ENCODE measurements around the gene AGAP1. TPM values are rescaled to one million over a fixed set of nuclear protein-coding genes. Genes with fewer than 3 reads are reported as not detected.
A peak's percentile ranks its signal among the peaks of the same experiment; 100 is the strongest.

The AGAP1 gene
- total RNA-seq, 1 donor from 2014 or later: 39.4 TPM

DNA sequence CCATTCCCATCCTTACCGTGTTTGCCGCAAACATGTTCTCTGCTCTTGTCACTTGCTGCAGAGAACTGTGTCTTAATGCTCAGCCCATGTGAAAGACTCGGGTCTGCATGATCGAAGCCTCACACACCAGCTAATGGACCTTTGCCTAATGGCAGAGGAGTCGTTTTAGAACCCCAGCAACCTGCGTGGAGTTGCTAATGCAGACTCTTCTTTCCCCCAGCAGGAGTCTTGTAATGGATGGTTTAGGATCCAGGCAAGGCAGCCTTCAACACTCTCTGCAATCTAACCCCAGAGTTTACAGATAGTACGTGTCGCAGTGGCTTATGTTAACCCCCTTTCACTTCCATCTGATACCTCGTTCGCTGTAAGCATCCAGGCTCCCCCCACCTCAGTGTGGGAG, 316.4 kb downstream of the AGAP1 start:
- Histone ChIP-seq H3K27me3 (ENCODE audit: insufficient read depth, low read length) (no peaks in the 10 kb centered on the region), H3K4me1 (ENCODE audit: insufficient read depth, low read length) (no peaks in the 10 kb centered on the region), H3K4me3 (ENCODE audit: insufficient read depth, low read depth, low read length) (no peak overlapping the region), H3K36me3 (ENCODE audit: insufficient read depth, low read length) (no peaks in the 10 kb centered on the region), H3K27ac (ENCODE audit: low read depth, low read length) (no peak overlapping the region), H3K79me2 (ENCODE audit: insufficient read depth, low read length) (no peaks in the 10 kb centered on the region), H2AFZ (ENCODE audit: low read depth, low read length) (no peak overlapping the region), H4K20me1 (ENCODE audit: insufficient read depth, low read length) (no peaks in the 10 kb centered on the region), H3K9ac (ENCODE audit: low read length) (no peak overlapping the region), H3K9me3 (ENCODE audit: insufficient read depth, low read depth, low read length) (no peaks in the 10 kb centered on the region), H3K4me2 (ENCODE audit: low read length) (no peak overlapping the region)
- Mint-ChIP-seq H3K4me3 (ENCODE audit: unreplicated experiment) (no peak overlapping the region), H3K27ac (ENCODE audit: unreplicated experiment) (peak overlapping the region; percentile 75), H3K36me3 (ENCODE audit: low read depth, unreplicated experiment) (peaks cover 40% of the 10 kb centered on the region), H3K27me3 (ENCODE audit: low read depth, unreplicated experiment) (no peaks in the 10 kb centered on the region), H3K9me3 (ENCODE audit: unreplicated experiment) (peaks cover 3% of the 10 kb centered on the region), H3K4me1 (ENCODE audit: low read depth, unreplicated experiment) (peaks cover 10% of the 10 kb centered on the region)
- no peak for DNase-seq (ENCODE audit: low read depth)
- no peak for FAIRE-seq
- TF ChIP-seq EZH2 (IDR thresholded peaks at IDR 0.05; ENCODE audit: insufficient read depth, low read length) (no peak), CTCF (IDR thresholded peaks at IDR 0.05; ENCODE audit: insufficient read depth, low read depth, low read length) (no peak)

GRCh38 chr2:235810846-235811245, 317.0 kb downstream of the AGAP1 start:
- peaks cover 5% of the 10 kb centered on the region for H3K9me3 Mint-ChIP-seq (ENCODE audit: unreplicated experiment)
- no peak for DNase-seq (ENCODE audit: low read depth)
- Histone ChIP-seq H2AFZ (ENCODE audit: low read depth, low read length) (no peak overlapping the region), H3K4me1 (ENCODE audit: insufficient read depth, low read length) (no peaks in the 10 kb centered on the region), H3K4me3 (ENCODE audit: insufficient read depth, low read depth, low read length) (no peak overlapping the region), H3K4me2 (ENCODE audit: low read length) (no peak overlapping the region), H3K9ac (ENCODE audit: low read length) (no peak overlapping the region), H4K20me1 (ENCODE audit: insufficient read depth, low read length) (no peaks in the 10 kb centered on the region), H3K79me2 (ENCODE audit: insufficient read depth, low read length) (no peaks in the 10 kb centered on the region), H3K27me3 (ENCODE audit: insufficient read depth, low read length) (no peaks in the 10 kb centered on the region), H3K27ac (ENCODE audit: low read depth, low read length) (no peak overlapping the region), H3K36me3 (ENCODE audit: insufficient read depth, low read length) (no peaks in the 10 kb centered on the region), H3K9me3 (ENCODE audit: insufficient read depth, low read depth, low read length) (no peaks in the 10 kb centered on the region)
- H3K27ac Mint-ChIP-seq (ENCODE audit: unreplicated experiment): peak overlapping the region; percentile 71
- TF ChIP-seq CTCF (IDR thresholded peaks at IDR 0.05; ENCODE audit: insufficient read depth, low read depth, low read length): no peak
- TF ChIP-seq EZH2 (IDR thresholded peaks at IDR 0.05; ENCODE audit: insufficient read depth, low read length): no peak
- peaks cover 42% of the 10 kb centered on the region for H3K36me3 Mint-ChIP-seq (ENCODE audit: low read depth, unreplicated experiment)
- no peak overlapping the region for H3K4me3 Mint-ChIP-seq (ENCODE audit: unreplicated experiment)
- no peak for FAIRE-seq
- H3K4me1 Mint-ChIP-seq (ENCODE audit: low read depth, unreplicated experiment): peaks cover 10% of the 10 kb centered on the region
- no peaks in the 10 kb centered on the region for H3K27me3 Mint-ChIP-seq (ENCODE audit: low read depth, unreplicated experiment)

GRCh38 chr2:235811446-235812184, 317.8 kb downstream of the AGAP1 start:
- DNase-seq (ENCODE audit: low read depth) (peak; percentile 8), FAIRE-seq (no peak)
- Histone ChIP-seq H2AFZ (ENCODE audit: low read depth, low read length) (no peak overlapping the region), H3K79me2 (ENCODE audit: insufficient read depth, low read length) (no peaks in the 10 kb centered on the region), H3K4me2 (ENCODE audit: low read length) (no peak overlapping the region), H3K9me3 (ENCODE audit: insufficient read depth, low read depth, low read length) (no peaks in the 10 kb centered on the region), H3K36me3 (ENCODE audit: insufficient read depth, low read length) (no peaks in the 10 kb centered on the region), H3K4me1 (ENCODE audit: insufficient read depth, low read length) (no peaks in the 10 kb centered on the region), H3K9ac (ENCODE audit: low read length) (no peak overlapping the region), H3K27me3 (ENCODE audit: insufficient read depth, low read length) (no peaks in the 10 kb centered on the region), H3K4me3 (ENCODE audit: insufficient read depth, low read depth, low read length) (no peak overlapping the region), H3K27ac (ENCODE audit: low read depth, low read length) (no peak overlapping the region), H4K20me1 (ENCODE audit: insufficient read depth, low read length) (no peaks in the 10 kb centered on the region)
- H3K27me3 Mint-ChIP-seq (ENCODE audit: low read depth, unreplicated experiment): no peaks in the 10 kb centered on the region
- H3K4me1 Mint-ChIP-seq (ENCODE audit: low read depth, unreplicated experiment): peaks cover 10% of the 10 kb centered on the region
- H3K36me3 Mint-ChIP-seq (ENCODE audit: low read depth, unreplicated experiment): peaks cover 42% of the 10 kb centered on the region
- H3K4me3 Mint-ChIP-seq (ENCODE audit: unreplicated experiment): no peak overlapping the region
- peaks cover 5% of the 10 kb centered on the region for H3K9me3 Mint-ChIP-seq (ENCODE audit: unreplicated experiment)
- TF ChIP-seq EZH2 (IDR thresholded peaks at IDR 0.05; ENCODE audit: insufficient read depth, low read length) (no peak), CTCF (IDR thresholded peaks at IDR 0.05; ENCODE audit: insufficient read depth, low read depth, low read length) (no peak)
- H3K27ac Mint-ChIP-seq (ENCODE audit: unreplicated experiment): peak overlapping the region; percentile 71
